GM21825 (cell line): ENCODE measurements around the gene ATE1.

Source experiments
- ATAC-seq: cut with Tn5 transposase; IDR thresholded peaks from one replicate; pipeline ENCODE4 v1.9.1; 2021; ENCODE audit warnings: mild to moderate bottlenecking, moderate library complexity; ENCODE audit not compliant: unreplicated experiment

The ATE1 gene

GRCh38 chr10:121880895-121881294 lies 46.9 kb downstream of the ATE1 start:
- no peak for ATAC-seq

- no peak for ATAC-seq
These were observed 48.4 kb downstream of the ATE1 start for GRCh38 chr10:121879476-121879875.

GRCh38 chr10:121873236-121873635 lies 54.6 kb downstream of the ATE1 start:
- no peak for ATAC-seq

- ATAC-seq = no peak
These were observed 57.4 kb downstream of the ATE1 start for GRCh38 chr10:121870413-121870812.

GRCh38 chr10:121865554-121865953 lies 62.3 kb downstream of the ATE1 start:
- no peak for ATAC-seq

GRCh38 chr10:121864653-121865052 lies 63.2 kb downstream of the ATE1 start:
- ATAC-seq = no peak

- ATAC-seq = no peak
These were observed 63.7 kb downstream of the ATE1 start for GRCh38 chr10:121864168-121864567.

- no peak for ATAC-seq
These were observed 65.2 kb downstream of the ATE1 start for GRCh38 chr10:121862649-121863048.

- ATAC-seq = no peak
These were observed 65.8 kb downstream of the ATE1 start for GRCh38 chr10:121862042-121862441.

- ATAC-seq = no peak
These were observed 67.0 kb downstream of the ATE1 start for GRCh38 chr10:121860810-121861209.

- ATAC-seq = no peak
These were observed 72.9 kb downstream of the ATE1 start for GRCh38 chr10:121854809-121855445.

- no peak for ATAC-seq
These were observed 73.9 kb downstream of the ATE1 start for GRCh38 chr10:121853950-121854349.

GRCh38 chr10:121851786-121852185 lies 76.0 kb downstream of the ATE1 start:
- no peak for ATAC-seq

- no peak for ATAC-seq
These were observed 79.7 kb downstream of the ATE1 start for GRCh38 chr10:121848082-121848481.

GRCh38 chr10:121846555-121846954 lies 81.3 kb downstream of the ATE1 start:
- no peak for ATAC-seq

GRCh38 chr10:121845044-121845784 lies 82.6 kb downstream of the ATE1 start:
- peak; percentile 87 for ATAC-seq

- no peak for ATAC-seq
These were observed 83.3 kb downstream of the ATE1 start for GRCh38 chr10:121844537-121844936.

- no peak for ATAC-seq
These were observed 84.5 kb downstream of the ATE1 start for GRCh38 chr10:121843379-121843778.

- ATAC-seq = no peak
These were observed 86.0 kb downstream of the ATE1 start for GRCh38 chr10:121841862-121842261.

- ATAC-seq = no peak
These were observed 88.9 kb downstream of the ATE1 start for GRCh38 chr10:121838931-121839330.

- ATAC-seq = no peak
These were observed 89.7 kb downstream of the ATE1 start for GRCh38 chr10:121838149-121838548.

- ATAC-seq = no peak
These were observed 91.7 kb downstream of the ATE1 start for GRCh38 chr10:121836171-121836570.

- no peak for ATAC-seq
These were observed 92.5 kb downstream of the ATE1 start for GRCh38 chr10:121835376-121835775.
